ENCODE results near the gene NEUROD6. TPM values are rescaled to one million over a fixed set of nuclear protein-coding genes. Genes with fewer than 3 reads are reported as not detected.

The NEUROD6 gene
- total RNA-seq, 4 donors from 2014 or later, result not detected

DNA sequence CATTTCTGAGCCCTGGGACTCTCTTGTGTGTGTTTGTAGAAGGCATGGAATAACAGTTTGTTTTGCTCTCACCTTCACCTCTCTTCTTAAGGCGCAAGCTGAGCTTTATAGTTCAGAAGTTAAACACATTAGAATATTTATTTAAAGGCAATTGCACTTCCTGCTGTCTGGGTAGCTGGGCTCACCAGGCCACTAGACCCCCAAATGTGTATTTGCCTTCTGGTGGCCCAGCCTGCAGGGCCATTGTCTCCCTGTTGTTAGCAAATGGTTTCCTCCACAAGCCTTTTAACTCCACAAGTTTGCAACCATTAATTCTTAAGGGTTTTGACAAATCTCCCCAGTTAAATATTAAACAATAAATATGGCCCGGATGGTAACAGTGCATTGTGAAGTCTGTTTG, 31.1 kb upstream of the NEUROD6 start:
- no peaks in the 10 kb centered on the region for H3K27me3 ChIP-seq
- H3K36me3 ChIP-seq, result no peaks in the 10 kb centered on the region
- no peaks in the 10 kb centered on the region for H3K9me3 ChIP-seq
- DNase-seq (ENCODE audit: low spot score in 2 of 2), result no peak
- WGBS, 2 donors, result 74 to 82% methylated on average over 2 of the region's 2 CpGs
- no peak overlapping the region for H3K4me3 ChIP-seq
- TF ChIP-seq EP300 (IDR thresholded peaks at IDR 0.05), result no peak
- no peak for TF ChIP-seq POLR2A (IDR thresholded peaks at IDR 0.05)
- TF ChIP-seq, protein P1, sequence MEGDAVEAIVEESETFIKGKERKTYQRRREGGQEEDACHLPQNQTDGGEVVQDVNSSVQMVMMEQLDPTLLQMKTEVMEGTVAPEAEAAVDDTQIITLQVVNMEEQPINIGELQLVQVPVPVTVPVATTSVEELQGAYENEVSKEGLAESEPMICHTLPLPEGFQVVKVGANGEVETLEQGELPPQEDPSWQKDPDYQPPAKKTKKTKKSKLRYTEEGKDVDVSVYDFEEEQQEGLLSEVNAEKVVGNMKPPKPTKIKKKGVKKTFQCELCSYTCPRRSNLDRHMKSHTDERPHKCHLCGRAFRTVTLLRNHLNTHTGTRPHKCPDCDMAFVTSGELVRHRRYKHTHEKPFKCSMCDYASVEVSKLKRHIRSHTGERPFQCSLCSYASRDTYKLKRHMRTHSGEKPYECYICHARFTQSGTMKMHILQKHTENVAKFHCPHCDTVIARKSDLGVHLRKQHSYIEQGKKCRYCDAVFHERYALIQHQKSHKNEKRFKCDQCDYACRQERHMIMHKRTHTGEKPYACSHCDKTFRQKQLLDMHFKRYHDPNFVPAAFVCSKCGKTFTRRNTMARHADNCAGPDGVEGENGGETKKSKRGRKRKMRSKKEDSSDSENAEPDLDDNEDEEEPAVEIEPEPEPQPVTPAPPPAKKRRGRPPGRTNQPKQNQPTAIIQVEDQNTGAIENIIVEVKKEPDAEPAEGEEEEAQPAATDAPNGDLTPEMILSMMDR (IDR thresholded peaks at IDR 0.05), result no peak
- H3K4me1 ChIP-seq, result no peaks in the 10 kb centered on the region
- H3K27ac ChIP-seq, result no peak overlapping the region

DNA sequence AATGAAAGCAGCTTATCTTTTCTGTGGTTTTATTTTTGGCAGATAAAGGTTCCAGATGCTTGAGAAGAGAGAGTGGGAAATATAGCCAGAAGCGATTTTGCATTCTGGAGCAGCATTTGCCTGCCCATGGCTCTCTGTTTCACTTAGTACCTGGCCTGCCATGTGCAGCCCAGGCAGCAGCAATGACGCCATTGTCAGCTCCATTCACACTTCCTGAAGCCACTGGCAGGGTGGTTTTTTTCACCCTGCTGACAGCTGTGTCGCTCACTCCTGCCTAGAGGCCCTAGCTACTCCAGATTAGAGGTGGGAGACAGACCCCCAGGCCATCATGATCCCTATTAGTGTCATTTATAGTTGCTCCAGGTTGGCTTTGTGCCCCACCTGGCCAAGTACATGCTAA, 30.1 kb upstream of the NEUROD6 start:
- H3K36me3 ChIP-seq, result no peaks in the 10 kb centered on the region
- H3K4me3 ChIP-seq, result no peak overlapping the region
- DNase-seq (ENCODE audit: low spot score in 2 of 2), result no peak
- no peaks in the 10 kb centered on the region for H3K4me1 ChIP-seq
- TF ChIP-seq EP300 (IDR thresholded peaks at IDR 0.05), result no peak
- no peak for TF ChIP-seq POLR2A (IDR thresholded peaks at IDR 0.05)
- TF ChIP-seq, protein P1 (IDR thresholded peaks at IDR 0.05), result no peak
- H3K27ac ChIP-seq, result no peak overlapping the region
- H3K9me3 ChIP-seq, result no peaks in the 10 kb centered on the region
- no peaks in the 10 kb centered on the region for H3K27me3 ChIP-seq
- 56 to 65% methylated on average over 3 of the region's 3 CpGs for WGBS, 2 donors

DNA sequence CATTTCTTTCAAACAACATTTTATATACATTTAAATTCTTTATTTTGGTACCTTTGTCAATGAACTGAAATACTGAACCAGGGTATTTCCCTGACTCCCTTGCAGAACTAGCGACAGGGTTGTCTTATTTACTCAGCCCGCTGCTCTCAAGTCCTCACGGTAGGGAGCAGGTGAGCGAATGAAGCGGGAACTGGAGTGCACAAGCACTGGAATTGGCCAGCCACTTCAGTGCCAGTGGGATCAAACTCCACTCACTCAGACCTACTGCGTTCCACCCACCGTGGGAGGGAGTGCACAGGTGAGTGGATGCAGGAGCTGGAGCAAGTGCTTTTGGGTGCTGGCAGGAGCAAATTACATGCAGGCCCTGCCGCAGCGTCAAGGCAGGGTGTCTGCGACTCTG, 28.1 kb upstream of the NEUROD6 start:
- Histone ChIP-seq H3K4me1 (no peaks in the 10 kb centered on the region), H3K27me3 (peaks cover 0 to under 1% of the 10 kb centered on the region in 2 donors), H3K36me3 (no peaks in the 10 kb centered on the region), H3K4me3 (no peak overlapping the region), H3K9me3 (no peaks in the 10 kb centered on the region), H3K27ac (no peak overlapping the region)
- WGBS, 2 donors, result 75 to 78% methylated on average over 10 of the region's 10 CpGs
- TF ChIP-seq POLR2A (IDR thresholded peaks at IDR 0.05) (no peak), EP300 (IDR thresholded peaks at IDR 0.05) (no peak)
- TF ChIP-seq, protein P1 (IDR thresholded peaks at IDR 0.05), result no peak
- DNase-seq (ENCODE audit: low spot score in 2 of 2), result no peak

DNA sequence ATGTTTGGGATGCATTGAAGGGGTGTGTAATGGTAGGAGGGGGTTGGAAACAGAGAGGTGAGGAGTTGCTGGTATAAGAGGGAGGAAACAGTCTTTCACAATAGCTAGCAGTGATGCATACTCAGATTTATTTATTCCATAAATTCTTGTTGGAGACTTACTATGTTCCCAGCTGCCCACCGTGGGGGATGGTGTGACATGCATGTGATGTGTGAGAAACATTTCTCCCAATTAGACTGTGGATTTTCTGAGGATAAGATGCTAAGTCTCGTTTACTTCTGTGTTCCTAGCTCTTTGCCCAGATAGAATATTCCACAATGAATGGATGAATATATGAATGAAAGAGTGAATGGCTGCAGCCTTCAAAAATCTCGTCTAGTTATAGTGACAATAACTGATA, 23.0 kb upstream of the NEUROD6 start:
- no peaks in the 10 kb centered on the region for H3K9me3 ChIP-seq
- TF ChIP-seq EP300 (IDR thresholded peaks at IDR 0.05) (no peak), POLR2A (IDR thresholded peaks at IDR 0.05) (no peak)
- TF ChIP-seq, protein P1 (IDR thresholded peaks at IDR 0.05), result no peak
- no peak overlapping the region for H3K4me3 ChIP-seq
- no peaks in the 10 kb centered on the region for H3K4me1 ChIP-seq
- H3K27me3 ChIP-seq, result peaks cover 0 to 8% of the 10 kb centered on the region in 2 donors
- no peaks in the 10 kb centered on the region for H3K36me3 ChIP-seq
- DNase-seq (ENCODE audit: low spot score in 2 of 2), result no peak
- no peak overlapping the region for H3K27ac ChIP-seq
- WGBS, 2 donors, result 74 to 89% methylated on average over 3 of the region's 3 CpGs

DNA sequence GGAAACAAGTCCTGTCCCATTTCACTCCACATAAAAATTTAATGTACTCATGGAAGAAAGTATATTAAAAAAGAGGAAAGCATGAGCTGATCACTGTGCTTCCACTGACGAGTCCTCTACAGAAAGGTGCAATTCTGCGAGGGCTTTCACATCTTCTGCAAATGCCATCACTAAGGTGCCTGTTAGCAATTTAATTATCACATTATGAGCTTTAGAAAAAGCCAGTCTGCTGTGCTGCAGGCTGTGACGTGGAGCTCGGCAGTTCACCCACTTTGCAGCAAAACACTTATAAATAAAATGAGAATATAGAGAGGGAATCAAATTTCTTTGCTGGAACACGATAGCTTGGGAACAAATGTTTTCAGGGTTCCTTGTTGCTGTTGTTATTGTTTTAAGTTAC, 22.5 kb upstream of the NEUROD6 start:
- no peak overlapping the region for H3K4me3 ChIP-seq
- no peaks in the 10 kb centered on the region for H3K36me3 ChIP-seq
- no peak overlapping the region for H3K27ac ChIP-seq
- no peak for DNase-seq (ENCODE audit: low spot score in 2 of 2)
- WGBS, 2 donors, result 59 to 71% methylated on average over 5 of the region's 5 CpGs
- TF ChIP-seq POLR2A (IDR thresholded peaks at IDR 0.05) (no peak), EP300 (IDR thresholded peaks at IDR 0.05) (no peak)
- no peaks in the 10 kb centered on the region for H3K9me3 ChIP-seq
- H3K4me1 ChIP-seq, result no peaks in the 10 kb centered on the region
- H3K27me3 ChIP-seq, result peaks cover 0 to 8% of the 10 kb centered on the region in 2 donors

DNA sequence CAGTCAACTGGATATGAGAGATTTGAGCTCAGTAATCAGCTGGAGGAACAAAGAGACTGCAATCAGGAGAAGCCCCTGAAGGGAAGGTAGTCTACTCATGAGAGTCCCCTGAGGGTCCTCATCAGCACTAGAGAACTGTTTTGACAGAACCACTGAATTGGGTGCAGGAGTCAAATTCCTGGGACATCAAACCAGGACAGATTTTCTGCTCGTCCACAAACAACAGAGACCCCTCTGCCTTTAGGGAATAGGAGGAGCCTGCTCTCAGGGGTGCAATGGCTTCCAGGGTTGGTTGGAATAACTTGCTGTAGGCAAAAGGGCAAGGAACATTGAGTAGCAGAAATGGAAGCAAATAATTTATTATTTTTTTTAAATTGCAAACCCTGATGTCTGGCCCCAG, 21.9 kb upstream of the NEUROD6 start:
- Histone ChIP-seq H3K4me3 (no peak overlapping the region), H3K27me3 (peaks cover 0 to 8% of the 10 kb centered on the region in 2 donors), H3K27ac (no peak overlapping the region), H3K9me3 (no peaks in the 10 kb centered on the region), H3K36me3 (no peaks in the 10 kb centered on the region), H3K4me1 (no peaks in the 10 kb centered on the region)
- no peak for DNase-seq (ENCODE audit: low spot score in 2 of 2)
- 33 to 48% methylated on average over 1 of the region's 1 CpG for whole genome bisulfite sequencing, 2 donors
- TF ChIP-seq EP300 (IDR thresholded peaks at IDR 0.05) (no peak), POLR2A (IDR thresholded peaks at IDR 0.05) (no peak)
- TF ChIP-seq, protein P1 (IDR thresholded peaks at IDR 0.05), result no peak

Measured in tibial nerve (tissue), 4 donors.